Stimulated activated CD8-positive, alpha-beta memory T cell treated with anti-CD3 and anti-CD28 coated beads, Interleukin-4, amount 100 ng/mL, for 24 hours (primary cell): ENCODE measurements around the gene AAR2.

Experiments
- DNase-seq: peaks from one replicate; pipeline ENCODE4 v3.0.0-alpha.2; 2020; ENCODE audit warnings: low read depth

The AAR2 gene

DNA sequence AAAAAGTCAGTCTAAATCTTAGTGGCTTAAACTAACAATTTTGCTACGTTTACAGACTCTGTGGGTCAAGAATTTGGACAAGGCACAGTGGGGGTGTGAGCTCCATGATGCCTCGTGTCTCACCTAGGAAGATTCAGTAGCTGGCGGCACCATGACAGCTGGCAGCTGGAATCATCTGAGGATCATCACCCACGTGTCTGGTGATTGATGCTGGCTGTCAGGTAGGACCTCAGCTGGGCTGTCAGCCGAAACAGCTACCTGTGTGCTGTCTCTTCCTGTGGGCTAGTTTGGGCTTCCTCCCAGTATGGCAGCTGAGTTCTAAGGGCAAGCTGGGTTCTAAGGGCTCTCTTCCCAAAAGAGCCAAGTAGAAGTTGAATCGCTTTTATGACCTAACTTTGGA is 43.5 kb downstream of the AAR2 start:
- DNase-seq = no peak

DNA sequence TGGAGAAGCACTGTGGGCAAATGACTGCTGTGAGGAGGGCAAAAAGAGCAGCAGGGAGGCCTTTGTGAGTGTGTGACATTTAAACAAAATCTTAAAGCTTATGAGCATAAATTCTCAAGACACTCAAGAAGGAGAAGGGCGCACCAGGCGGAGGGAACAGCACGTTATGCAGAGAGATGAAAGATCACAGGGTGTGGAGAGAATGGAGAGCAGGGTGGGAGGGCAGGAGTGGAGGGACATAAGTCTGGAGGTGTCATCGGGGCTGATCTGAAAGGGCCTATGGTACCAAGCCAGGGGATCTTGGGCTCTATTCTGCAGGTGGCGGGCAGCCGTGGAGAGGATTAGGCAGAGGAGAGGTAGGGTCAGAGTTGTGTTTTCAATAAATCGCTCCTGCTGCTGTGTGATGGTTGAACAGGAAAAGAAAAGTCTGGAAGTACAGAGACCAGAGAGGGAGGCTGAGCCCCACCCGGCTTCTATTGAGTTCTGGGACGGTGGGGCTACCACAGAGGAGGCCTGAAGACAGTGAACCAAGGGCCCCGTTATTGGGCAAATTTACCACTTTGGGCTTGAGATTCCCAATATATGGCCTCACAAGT is 45.6 kb downstream of the AAR2 start:
- no peak for DNase-seq

DNA sequence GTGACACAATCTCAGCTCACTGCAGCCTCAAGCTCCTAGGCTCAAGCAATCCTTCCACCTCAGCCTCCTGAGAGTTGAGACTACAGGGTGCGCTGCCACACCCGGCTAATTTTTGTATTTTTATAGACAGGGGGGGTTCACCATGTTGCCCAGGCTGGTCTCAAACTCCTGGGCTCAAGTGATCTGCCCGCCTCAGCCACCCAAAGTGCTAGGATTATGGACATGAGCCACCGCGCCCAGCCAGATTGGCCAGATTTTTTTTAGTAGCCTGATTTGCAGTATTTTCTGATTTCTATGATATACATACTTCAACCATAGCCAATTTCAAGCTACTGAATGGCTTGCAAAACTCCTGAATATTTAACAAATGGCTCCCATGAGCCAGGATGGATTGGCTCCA is 48.5 kb downstream of the AAR2 start:
- DNase-seq = no peak

DNA sequence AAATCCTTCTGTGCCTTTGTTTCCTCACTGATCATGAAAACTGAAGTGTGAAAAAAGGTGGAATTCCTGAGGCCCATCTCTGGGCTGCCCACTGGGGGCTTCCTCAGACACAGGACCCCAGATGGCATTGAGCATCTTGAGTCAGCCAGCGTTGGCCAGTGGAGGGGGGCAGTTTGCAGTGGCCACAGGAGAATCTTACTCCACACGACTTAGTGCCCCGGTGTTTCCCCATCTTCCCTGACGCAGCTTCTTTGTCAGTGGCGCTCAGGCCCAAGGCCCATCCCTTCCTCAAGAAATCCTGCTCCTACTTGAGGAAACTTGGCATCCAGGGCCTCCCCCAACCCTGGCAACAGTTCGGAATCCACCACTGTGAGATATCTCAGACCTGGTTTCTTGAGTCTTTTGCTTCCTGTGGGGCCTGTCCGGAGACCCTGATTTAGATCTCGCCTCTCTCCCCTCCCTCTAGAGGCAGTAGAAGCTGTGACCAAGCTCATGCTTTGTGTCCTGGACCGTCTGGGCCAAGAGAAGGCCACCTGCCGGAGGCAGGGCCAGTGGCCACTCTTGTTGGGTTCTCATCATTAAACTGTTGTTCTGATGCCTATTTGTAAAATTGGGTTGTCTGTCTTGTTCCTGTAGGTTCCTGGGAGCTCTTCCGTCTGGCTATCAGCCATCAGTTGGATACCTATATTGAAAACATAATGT is 49.6 kb downstream of the AAR2 start:
- DNase-seq = no peak

DNA sequence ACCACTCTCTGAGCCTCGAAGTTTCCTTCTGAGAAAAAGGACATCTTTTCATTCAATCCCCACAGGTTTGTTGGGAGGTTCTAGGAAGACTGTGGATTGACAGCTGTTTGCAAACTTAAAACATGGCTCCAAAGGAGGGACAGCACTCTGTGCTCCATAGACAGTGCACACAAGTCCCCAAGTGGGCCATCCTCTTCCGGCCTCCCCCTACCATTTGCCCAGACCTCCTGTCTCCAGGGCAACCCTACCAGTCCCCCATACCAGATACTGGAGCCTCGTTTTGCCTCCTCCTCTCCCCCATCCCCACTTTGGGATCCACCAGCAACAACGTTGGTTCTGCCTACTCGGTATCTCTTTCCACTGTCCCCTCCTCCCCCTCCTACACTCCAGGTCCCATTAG is 61.4 kb downstream of the AAR2 start:
- no peak for DNase-seq

DNA sequence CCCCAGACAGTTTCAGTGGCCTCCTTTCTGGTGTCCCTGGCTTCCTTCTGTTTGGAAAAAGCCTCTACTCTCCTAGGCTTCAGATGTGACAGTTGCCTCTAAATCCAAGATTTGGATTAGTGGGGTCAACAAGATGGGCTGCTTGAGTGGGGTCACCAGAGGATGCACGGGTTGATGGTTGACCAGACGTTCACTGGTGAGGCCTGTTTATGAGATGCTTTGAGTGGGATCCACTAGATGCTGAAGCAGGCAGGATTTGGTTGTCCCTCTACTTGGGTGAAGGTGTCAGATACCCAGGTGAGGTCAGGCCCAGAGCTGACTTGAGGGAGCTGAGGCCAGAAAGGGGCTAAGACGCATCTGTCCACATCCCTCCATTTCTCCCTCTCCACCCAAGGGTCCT is 61.8 kb downstream of the AAR2 start:
- DNase-seq = no peak

DNA sequence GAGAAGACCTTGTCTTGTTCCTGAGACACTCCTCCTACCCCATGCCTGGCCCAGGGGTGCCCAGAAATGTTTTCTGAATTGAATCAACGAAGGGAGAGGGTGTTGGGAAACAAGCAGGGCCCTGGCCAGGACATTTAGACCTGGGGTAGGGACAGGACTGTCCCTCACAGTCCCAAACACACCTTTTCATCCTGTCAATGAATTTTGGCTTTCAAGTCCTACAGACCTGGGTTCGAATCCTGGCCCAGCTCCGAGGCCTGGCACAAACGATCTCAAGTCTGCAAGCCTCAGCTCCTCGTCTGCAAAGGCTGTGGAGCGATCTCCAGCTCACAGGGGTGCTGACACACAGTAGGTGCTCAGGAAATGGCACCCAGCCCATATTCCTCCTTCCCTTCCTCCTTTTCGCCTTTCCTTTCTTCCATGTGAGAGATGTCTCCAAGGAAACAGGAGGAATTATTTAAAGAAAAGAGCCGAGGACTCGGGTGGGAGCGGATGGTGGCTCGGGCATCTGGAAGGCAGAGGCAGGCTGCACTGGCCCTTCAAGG is 62.6 kb downstream of the AAR2 start:
- no peak for DNase-seq

DNA sequence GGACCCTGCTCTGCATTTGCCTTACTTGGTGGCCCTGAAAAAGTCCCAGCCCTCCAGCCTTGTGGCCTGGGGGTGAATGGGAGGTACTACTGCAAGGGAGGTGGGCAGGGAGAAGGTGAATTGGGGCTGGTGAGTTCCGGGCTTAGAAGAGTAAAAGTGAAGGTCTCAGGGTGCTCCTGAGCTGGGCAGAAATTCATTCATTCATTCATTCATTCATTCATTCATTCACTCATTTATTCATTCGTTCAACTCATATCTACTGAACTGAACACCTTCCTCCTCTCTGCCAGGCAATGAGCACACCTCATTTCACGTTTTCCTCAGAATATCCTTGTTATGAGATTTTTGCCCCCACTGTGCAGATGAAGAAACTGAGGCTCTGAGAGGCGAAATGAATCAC is 63.2 kb downstream of the AAR2 start:
- no peak for DNase-seq

DNA sequence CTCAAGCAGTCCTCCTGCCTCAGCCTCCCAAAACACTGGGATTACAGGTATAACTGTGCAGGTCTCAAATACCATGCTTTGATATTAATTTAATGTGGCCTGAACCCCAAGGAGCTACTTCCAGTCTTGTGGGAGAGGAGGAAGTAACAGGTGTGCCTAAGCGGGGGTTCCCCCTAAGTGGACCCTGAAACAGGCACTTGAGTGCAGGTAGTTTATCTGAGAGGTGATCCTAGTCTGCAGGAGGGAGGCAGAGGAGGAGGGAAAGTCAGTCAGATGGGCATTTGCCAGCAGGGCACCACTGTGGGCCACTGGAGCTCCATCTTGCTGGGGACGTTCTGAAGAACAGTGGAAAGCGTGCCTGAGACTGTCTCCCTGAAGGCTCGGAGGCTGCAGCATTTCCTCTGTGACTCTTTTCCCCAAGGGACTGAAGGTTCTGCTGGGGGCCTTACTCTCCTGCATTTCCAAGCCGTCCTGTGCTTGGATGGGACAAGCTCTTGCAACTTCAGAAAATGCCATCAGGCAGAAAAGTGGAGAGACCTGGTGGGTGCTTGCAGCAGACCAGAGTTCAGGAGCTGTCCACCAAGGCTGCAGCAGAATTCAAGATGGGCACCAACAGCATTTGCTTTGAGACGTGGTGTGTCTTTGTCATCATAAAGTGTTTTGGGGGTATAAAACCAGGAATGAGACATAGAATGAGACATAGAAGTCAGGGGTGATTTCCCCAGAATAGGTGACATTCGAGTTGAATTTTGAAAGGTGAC is 65.3 kb downstream of the AAR2 start:
- DNase-seq = no peak

DNA sequence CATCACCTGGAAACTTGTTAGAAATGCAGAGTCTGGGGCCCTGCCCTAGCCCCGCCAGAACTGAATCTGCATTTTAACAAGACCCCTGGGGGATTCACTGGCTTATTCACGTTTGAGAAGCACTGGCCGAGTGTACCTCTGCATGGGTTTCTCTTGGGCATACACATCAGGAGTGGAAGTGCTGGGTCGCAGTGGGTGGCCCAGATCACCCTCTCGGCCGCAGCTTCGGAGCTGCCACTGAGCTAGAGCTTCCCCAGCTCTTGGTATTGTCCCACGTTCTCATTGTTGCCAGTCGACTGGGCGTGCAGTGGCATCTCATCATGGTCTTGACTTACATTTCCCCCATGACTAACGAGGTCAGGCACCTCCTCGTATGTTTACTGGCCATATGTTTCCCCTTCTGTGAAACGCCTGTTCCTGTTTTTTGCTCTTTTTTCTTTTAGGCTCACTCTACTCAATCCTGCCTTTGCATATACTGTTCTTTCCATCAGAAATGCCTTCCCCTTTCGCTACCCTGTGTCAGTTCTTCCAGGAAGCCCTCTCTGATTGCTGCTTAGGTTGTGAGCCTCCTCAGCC is 66.8 kb downstream of the AAR2 start:
- DNase-seq = no peak

DNA sequence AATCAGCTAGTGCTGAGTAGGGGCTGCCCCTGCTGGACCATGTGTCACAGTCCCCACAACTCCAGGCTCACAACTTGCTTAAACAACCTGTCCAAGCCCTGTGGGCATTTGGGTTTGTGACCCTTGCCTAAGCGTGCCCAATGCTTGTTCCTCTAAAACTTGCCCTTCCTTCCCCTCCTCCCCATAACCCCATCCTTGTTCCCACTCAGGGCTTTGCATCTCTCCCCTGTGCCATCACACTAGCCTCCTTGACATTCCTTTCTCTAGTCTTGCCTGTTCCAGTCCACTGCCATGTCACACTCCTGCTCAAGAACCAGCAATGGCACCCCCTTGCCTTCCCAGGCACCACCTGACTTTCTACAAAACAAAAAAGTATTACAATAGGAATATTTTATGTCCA is 67.6 kb downstream of the AAR2 start:
- no peak for DNase-seq

DNA sequence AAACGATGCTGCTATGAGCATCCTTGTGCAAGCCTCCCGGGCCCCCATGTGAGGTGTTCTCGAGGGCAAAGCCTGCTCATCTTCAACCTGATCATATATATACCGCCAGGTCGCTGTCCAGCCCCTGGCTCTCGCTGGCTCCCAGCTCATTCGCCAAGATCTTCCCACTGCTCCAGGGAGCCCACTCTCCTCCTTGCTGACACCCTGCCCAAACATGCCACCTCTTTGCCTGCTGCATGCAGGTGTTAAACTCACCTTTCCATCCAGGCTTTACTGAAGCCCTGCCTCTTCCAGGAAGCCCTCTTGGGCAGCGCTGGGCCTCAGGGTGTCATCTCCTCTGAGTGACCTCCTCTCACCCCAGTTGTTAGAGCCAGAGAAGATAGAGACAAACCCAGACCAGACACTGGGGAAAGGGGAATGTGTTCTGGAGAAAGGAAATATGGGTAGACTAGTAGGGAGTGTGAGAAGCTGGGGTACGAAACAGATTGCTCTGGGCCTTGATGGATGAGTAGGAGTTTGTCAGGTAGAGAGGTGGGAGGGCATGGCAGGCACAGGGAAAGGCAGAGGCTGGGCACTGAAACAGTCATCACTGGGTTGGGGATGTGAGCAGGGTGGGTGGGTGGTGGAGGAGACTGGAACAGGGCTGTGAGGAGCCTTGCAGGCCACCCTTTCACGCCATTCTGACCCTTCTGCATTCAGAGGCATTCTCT is 68.7 kb downstream of the AAR2 start:
- DNase-seq = no peak

DNA sequence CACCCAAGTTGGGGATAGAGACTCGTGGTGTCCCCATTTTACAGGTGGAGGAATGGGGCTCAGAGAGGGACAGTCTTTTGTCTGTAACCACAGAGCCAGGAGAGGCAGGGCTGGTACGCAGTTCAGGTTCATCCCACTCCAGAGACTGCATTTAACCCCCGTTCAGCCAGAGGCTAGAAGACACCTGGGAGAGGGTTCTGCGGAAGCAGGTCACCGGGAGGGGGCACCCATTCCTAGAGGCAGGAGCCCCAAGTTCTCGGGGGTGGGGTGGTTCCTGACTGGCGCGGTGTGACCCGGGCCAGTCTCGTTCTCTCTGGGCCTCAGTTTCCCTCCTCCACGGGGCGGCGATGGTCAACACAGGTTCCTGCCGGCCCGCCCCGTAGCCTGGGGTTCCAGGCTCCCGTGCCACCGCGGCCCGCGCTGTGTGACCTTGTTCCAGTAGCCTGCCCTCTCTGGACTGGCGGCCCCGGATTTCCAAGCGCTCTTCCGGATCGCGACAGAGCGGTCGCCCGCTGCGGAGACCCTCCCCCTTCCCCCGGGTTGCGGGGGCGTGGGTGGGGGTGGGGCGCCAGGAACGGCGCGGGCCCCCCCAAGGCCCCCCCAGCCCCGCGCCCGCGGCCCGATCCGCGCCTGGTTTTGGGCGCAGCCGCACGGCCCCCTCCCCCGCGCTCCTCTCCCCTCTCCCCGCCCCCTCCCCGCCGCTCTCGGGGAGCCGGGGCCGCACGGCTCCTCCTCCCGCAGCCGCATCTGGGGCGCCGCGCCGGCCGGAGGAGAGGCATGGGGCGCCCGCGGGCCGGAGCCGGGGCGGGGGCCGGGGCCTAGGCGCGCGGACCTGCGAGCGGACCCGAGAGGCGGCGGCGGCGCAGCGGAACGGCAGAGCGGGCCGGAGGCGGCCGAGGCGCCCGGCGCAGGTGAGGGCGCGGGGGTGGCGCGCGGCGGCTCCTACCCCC is 69.6 kb downstream of the AAR2 start, which contains the start of gene DLGAP4:
Gene DLGAP4 (plus strand): TSS at position 738 of the 950 bp plus-strand sequence. CDS start 125,379 bp downstream, outside the sequence.
- DNase-seq = no peak
